A673 (cell line): Measurements from ENCODE around the gene TMEM138. TPM values are rescaled to one million over a fixed set of nuclear protein-coding genes. Genes with fewer than 3 reads are reported as not detected.

ENCODE experiments used
- BruUV-seq: library from RNA; stranded (reverse); fragments of 400-500 nt; replicated peaks from 2 replicates; lab custom pipeline; 2021; lab: Mats Ljungman, UMichigan
- CTCF ChIA-PET: fragments of 300-600 bp; sonication (Branson Sonifier 250); formaldehyde crosslinking; loops from one replicate; lab custom pipeline; 2022; ENCODE audit warnings: antibody characterized with exemption; lab: Charles Lee
- POLR2A ChIA-PET: fragments of 300-600 bp; sonication (Branson Sonifier 250); formaldehyde crosslinking; loops from one replicate; lab custom pipeline; 2022; ENCODE audit warnings: antibody characterized with exemption; ENCODE audit not compliant: low non-redundant PET; lab: Charles Lee
- DNase-seq: peaks from one replicate; pipeline ENCODE4 v3.0.0-alpha.2; 2015; ENCODE audit warnings: low spot score
- H3K27ac ChIP-seq: fragments of 200-600 bp; sonication (generic); 2 replicates; pipeline ENCODE4 v1.5.1; 2016; ENCODE audit warnings: mixed run types, low read depth, mild to moderate bottlenecking, mixed read lengths, antibody characterized with exemption, low read length; ENCODE audit not compliant: poor library complexity, severe bottlenecking
- H3K27me3 ChIP-seq: fragments of 200-600 bp; sonication (generic); replicated peaks from 2 replicates; pipeline ENCODE4 v1.6.1; 2017; ENCODE audit warnings: mixed run types, low read depth, mild to moderate bottlenecking, mixed read lengths, antibody characterized with exemption, low read length; ENCODE audit not compliant: insufficient read depth, poor library complexity
- H3K36me3 ChIP-seq: fragments of 200-600 bp; sonication (generic); 2 replicates; pipeline ENCODE4 v1.6.1; 2016; ENCODE audit warnings: mixed run types, mild to moderate bottlenecking, mixed read lengths, antibody characterized with exemption, low read length; ENCODE audit not compliant: insufficient read depth, poor library complexity, severe bottlenecking
- H3K4me1 ChIP-seq: fragments of 200-600 bp; sonication (generic); 2 replicates; pipeline ENCODE4 v1.6.1; 2017; ENCODE audit warnings: mixed run types, mild to moderate bottlenecking, mixed read lengths, antibody characterized with exemption, low read length; ENCODE audit not compliant: insufficient read depth, poor library complexity, severe bottlenecking
- H3K4me3 ChIP-seq: fragments of 200-600 bp; sonication (generic); 2 replicates; pipeline ENCODE4 v1.5.1; 2016; ENCODE audit warnings: low read depth, mixed run types, mild to moderate bottlenecking, mixed read lengths, low read length; ENCODE audit not compliant: poor library complexity, severe bottlenecking
- H3K9me3 ChIP-seq: fragments of 200-600 bp; sonication (generic); 2 replicates; pipeline ENCODE4 v1.6.1; 2016; ENCODE audit warnings: mixed run types, low read depth, mild to moderate bottlenecking, mixed read lengths, antibody characterized with exemption, low read length; ENCODE audit not compliant: poor library complexity, severe bottlenecking
- CTCF ChIP-seq: fragments of 300-800, 200-600 bp; sonication (generic); conservative IDR thresholded peaks from 2 replicates; pipeline ENCODE4 v1.5.1; 2017; ENCODE audit warnings: low read depth, mild to moderate bottlenecking, antibody characterized with exemption, low read length, moderate library complexity, mixed read lengths
- EZH2 ChIP-seq: fragments of 200-600 bp; sonication (generic); IDR thresholded peaks from 2 replicates; pipeline ENCODE4 v1.6.1; 2017; ENCODE audit warnings: borderline replicate concordance, low read depth, mild to moderate bottlenecking, mixed read lengths, antibody characterized with exemption, low read length; ENCODE audit not compliant: poor library complexity, severe bottlenecking
- intact Hi-C: fragments of 100-400 bp; cut with micrococcal nuclease; formaldehyde crosslinking; loops from one replicate; pipeline ENCODE4 v1.10.0; 2022; ENCODE audit not compliant: unreplicated experiment
- total RNA-seq: library from RNA; stranded (reverse); gene quantifications from 2 replicates; pipeline ENCODE4 v1.2.3, GENCODE V29; 2021

TMEM138 gene
- total RNA-seq, 1 experiment from 2014 or later = 82.8 TPM

GRCh38 chr11:61340979-61341378 lies 21.2 kb upstream of the TMEM138 start:
- intact Hi-C loops = no loop called here
- Histone ChIP-seq H3K27ac (no peak overlapping the region), H3K27me3 (no peaks in the 10 kb centered on the region), H3K36me3 (peaks cover 20% of the 10 kb centered on the region), H3K4me3 (no peak overlapping the region), H3K9me3 (no peaks in the 10 kb centered on the region), H3K4me1 (no peaks in the 10 kb centered on the region)
- no TSS peak for BruUV-seq
- CTCF ChIA-PET = no interaction called here
- POLR2A ChIA-PET = no interaction called here
- TF ChIP-seq EZH2 (no peak), CTCF (no peak)
- no peak for DNase-seq

- BruUV-seq = no TSS peak
- POLR2A ChIA-PET = no interaction called here
- Histone ChIP-seq H3K4me3 (no peak overlapping the region), H3K36me3 (peaks cover 20% of the 10 kb centered on the region), H3K27me3 (no peaks in the 10 kb centered on the region), H3K9me3 (no peaks in the 10 kb centered on the region), H3K27ac (no peak overlapping the region), H3K4me1 (no peaks in the 10 kb centered on the region)
- no peak for DNase-seq
- TF ChIP-seq CTCF = no peak
- TF ChIP-seq EZH2 = no peak
- intact Hi-C loops = no loop called here
- CTCF ChIA-PET = no interaction called here
Measured at GRCh38 chr11:61341706-61342105, 20.5 kb upstream of the TMEM138 start.

- H3K36me3 ChIP-seq = peaks cover 20% of the 10 kb centered on the region
- TF ChIP-seq EZH2 (no peak), CTCF (no peak)
- no peaks in the 10 kb centered on the region for H3K27me3 ChIP-seq
- no peak overlapping the region for H3K4me3 ChIP-seq
- intact Hi-C loops = no loop called here
- H3K9me3 ChIP-seq = no peaks in the 10 kb centered on the region
- DNase-seq = no peak
- ChIA-PET POLR2A (no interaction called here), CTCF (no interaction called here)
- BruUV-seq = no TSS peak
- no peaks in the 10 kb centered on the region for H3K4me1 ChIP-seq
- H3K27ac ChIP-seq = no peak overlapping the region
Measured at GRCh38 chr11:61342207-61342803, 19.9 kb upstream of the TMEM138 start.
